ENCODE results near the gene ETFRF1. TPM values are rescaled to one million over a fixed set of nuclear protein-coding genes. Genes with fewer than 3 reads are reported as not detected.
A peak's percentile ranks its signal among the peaks of the same experiment; 100 is the strongest.

Gene ETFRF1
- polyA plus RNA-seq, 4 donors, result 33.0 to 64.1 (median 42.0) TPM

- no peak for DNase-seq (ENCODE audit: low read depth in 4 of 4, low spot score in 3 of 4)
Measured at GRCh38 chr12:25208554-25208953, 13.5 kb downstream of the ETFRF1 start.

DNA sequence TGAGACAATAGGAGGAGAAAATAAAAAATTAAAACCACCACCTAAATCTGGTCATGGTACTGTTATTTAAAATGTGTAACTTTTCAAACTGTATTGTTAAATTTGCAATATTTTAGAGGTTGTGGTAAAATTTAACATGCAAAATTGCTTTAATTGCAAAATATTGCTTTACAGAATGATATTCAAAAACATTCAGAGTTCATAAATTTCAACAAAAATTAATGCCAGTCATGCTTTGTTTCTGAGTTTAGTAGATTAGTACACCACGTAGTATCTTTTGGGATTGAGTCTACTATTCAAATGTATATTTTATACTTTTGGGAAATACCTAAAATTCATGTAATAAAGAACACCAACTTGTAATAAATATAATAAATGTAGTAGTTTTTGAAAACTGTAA lies 18.3 kb downstream of the ETFRF1 start:
- DNase-seq (ENCODE audit: low read depth in 4 of 4, low spot score in 3 of 4), result no peak

- DNase-seq (ENCODE audit: low read depth in 4 of 4, low spot score in 3 of 4), result no peak
Measured at GRCh38 chr12:25236190-25236589, 41.2 kb downstream of the ETFRF1 start.

DNA sequence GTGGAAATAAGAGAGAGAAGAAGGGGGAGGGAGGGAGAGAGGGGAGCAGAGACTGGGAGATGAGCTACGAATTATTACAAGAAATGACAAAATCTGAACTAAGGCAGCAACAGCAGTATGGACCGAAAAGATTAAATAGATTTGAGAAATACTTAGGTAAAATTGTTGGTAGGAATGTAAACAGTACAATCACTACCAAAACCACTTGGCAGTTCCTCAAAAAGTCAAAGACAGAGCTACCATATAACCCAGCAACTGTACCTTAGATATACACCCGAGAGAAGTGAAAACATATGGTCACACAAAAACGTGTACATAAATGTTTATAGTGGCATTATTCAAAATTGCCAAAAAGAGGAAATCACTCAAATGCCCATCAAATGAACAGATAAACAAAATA lies 41.6 kb downstream of the ETFRF1 start:
- no peak for DNase-seq (ENCODE audit: low read depth in 4 of 4, low spot score in 3 of 4)

DNA sequence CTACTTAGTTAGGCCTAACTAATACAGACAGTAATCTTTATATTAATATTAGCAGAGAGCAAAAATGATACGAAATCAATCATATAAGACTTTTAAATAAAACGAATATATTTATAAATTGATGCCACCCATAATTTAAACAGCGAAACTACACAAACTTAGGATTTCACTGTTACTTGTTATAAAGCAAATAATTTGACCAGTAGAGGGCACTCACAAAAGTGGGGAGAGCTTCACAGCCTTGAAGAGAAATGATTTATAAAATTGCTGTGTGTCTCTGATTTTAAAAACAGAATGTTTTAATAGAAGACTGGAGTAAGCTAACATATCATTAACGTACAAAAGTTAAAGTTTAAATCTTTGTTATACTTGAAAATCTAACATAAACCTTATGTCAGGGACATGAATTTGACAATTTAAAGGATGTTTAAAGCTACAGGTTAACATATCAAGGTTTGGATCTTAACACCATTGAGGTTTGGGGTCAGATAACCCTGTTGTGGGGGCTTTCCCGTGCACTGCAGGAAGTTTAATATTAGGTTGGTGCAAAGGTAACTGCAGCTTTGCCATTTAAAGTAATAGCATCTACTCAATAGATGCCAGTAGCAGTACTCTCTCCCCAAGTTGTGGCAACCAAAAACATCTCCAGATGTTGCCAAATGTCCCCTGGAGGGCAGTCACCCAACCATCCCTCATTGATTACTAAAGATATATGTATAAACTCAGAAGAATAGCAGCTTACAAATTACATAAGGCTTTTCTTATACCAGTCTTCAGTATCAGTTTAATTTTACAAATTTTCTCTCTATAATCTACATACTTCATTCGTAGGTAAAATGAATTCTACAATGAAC lies 46.4 kb downstream of the ETFRF1 start:
- DNase-seq (ENCODE audit: low read depth in 4 of 4, low spot score in 3 of 4), result no peak

- DNase-seq (ENCODE audit: low read depth in 4 of 4, low spot score in 3 of 4), result no peak
Measured at GRCh38 chr12:25242981-25243679, 48.1 kb downstream of the ETFRF1 start.

GRCh38 chr12:25243680-25243990 lies 48.6 kb downstream of the ETFRF1 start:
- DNase-seq (ENCODE audit: low read depth in 4 of 4, low spot score in 3 of 4), result no peak

DNA sequence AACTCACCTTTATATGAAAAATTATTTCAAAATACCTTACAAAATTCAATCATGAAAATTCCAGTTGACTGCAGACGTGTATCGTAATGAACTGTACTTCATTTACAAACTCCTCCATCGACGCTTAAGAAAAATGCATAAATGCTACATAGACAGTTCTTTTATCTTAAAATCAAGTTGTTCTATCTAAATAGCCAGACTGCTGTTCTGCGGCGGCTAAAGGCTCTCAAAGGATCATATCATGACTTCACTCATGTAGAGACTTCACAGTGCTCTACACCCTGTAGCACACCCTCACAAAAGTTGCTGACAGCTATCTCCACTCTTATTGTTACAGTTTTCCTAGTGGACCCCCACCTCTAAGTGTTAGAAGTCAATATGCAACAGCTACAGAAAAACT lies 50.5 kb downstream of the ETFRF1 start:
- no peak for DNase-seq (ENCODE audit: low read depth in 4 of 4, low spot score in 3 of 4)

- no peak for DNase-seq (ENCODE audit: low read depth in 4 of 4, low spot score in 3 of 4)
Measured at GRCh38 chr12:25248137-25248536, 53.1 kb downstream of the ETFRF1 start.

GRCh38 chr12:25248732-25249131 lies 53.7 kb downstream of the ETFRF1 start:
- no peak for DNase-seq (ENCODE audit: low read depth in 4 of 4, low spot score in 3 of 4)

- peak in 1 of 4 donors; percentile 30 for DNase-seq (ENCODE audit: low read depth in 4 of 4, low spot score in 3 of 4)
Measured at GRCh38 chr12:25249931-25250738, 55.1 kb downstream of the ETFRF1 start.

DNA sequence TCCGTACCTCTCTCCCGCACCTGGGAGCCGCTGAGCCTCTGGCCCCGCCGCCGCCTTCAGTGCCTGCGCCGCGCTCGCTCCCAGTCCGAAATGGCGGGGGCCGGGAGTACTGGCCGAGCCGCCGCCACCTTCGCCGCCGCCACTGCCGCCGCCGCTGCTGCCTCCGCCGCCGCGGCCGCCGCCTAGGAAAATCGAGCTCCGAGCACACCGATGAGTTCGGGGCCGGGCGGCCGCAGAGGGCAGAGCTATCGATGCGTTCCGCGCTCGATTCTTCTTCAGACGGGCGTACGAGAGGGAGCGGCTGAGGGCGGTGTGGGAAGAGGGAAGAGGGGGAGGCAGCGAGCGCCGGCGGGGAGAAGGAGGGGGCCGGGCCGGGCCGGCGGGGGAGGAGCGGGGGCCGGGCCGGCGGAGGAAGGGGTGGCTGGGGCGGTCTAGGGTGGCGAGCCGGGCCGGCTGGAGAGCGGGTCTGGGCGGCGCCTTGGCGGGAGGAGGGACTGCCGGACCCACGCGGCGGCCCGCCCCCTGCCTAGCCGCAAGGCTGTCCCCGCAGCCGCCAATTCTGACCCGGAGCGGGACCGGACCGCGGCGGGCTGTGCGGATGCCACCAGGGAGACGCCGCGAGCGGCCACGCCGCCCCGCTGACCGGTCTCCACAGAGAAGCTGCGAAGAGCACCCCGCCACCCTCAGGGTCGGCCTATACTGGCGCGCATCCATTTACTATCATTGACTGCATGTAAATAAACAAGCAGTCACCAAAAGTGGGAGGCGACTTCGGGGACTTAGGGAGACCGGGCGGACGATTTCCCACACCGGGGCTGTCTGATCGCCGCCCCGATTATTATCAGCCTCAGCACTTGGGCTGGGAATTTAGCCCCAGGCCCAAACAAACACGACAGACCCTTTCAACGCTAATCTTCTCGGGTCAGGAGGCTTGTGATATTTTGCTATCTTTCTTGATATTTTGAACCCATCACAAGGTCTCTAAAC lies 56.0 kb downstream of the ETFRF1 start, which contains the start of gene KRAS:
TSS of gene KRAS (minus strand) at position 186 of the 987 bp plus-strand sequence.
- DNase-seq (ENCODE audit: low read depth in 4 of 4, low spot score in 3 of 4), result peak; percentile 89 to 96 (median 95)

DNA sequence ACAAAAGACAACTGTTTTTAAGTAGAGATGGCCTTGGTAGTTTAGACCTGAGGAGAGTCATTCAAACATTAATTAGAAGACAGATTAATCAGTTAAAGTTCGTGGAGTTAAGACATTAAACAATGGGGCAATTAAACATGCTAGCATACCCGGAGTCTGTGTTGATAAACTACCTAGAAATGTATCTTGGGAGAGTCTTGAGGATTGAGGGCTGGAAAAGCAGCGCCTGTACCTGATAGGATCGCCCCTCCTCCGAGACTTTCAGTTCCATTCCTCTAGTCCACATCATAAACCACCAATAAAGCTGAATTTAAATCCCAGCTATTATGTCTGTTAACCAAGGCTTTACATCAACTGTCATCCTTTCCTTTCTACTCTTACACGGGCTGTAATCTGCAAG lies 56.7 kb downstream of the ETFRF1 start:
- DNase-seq (ENCODE audit: low read depth in 4 of 4, low spot score in 3 of 4), result no peak

DNA sequence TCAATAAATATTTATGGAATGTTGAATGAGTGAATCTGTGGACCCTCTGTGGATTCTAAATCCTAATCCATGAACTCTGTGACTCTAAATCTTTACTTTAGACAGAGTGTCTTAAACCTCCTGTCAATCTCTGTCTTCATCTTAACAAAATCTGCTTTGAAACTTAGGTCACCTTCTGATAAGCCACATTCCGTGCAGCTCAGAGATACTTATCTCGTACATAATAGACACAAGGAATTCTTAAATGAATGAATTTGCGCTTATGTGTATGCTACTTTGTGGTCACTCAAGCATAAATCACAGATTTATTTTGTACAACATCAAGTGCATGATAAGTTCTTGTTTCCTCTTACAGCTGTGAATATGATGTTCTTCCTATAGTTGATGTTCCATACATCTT lies 57.9 kb downstream of the ETFRF1 start:
- no peak for DNase-seq (ENCODE audit: low read depth in 4 of 4, low spot score in 3 of 4)

- no peak for DNase-seq (ENCODE audit: low read depth in 4 of 4, low spot score in 3 of 4)
Measured at GRCh38 chr12:25253371-25254068, 58.5 kb downstream of the ETFRF1 start.

GRCh38 chr12:25254271-25254880 lies 59.3 kb downstream of the ETFRF1 start:
- no peak for DNase-seq (ENCODE audit: low read depth in 4 of 4, low spot score in 3 of 4)
